ENCODE measurements around the gene KANK3. TPM values are rescaled to one million over a fixed set of nuclear protein-coding genes. Genes with fewer than 3 reads are reported as not detected.

The KANK3 gene
- total RNA-seq, 1 experiment from 2014 or later = 7.7 TPM

GRCh38 chr19:8334458-8335342, 8.4 kb downstream of the KANK3 start:
- Histone ChIP-seq H3T11ph (ENCODE audit: low read length) (no peak overlapping the region), H4K91ac (ENCODE audit: insufficient read length, low read depth, low read length) (no peak overlapping the region), H3K14ac (ENCODE audit: insufficient read depth, low read length) (no peak overlapping the region), H3K56ac (ENCODE audit: insufficient read length, low read depth, low read length) (no peak overlapping the region), H2BK15ac (ENCODE audit: low read depth, low read length) (no peak overlapping the region), H2AFZ (ENCODE audit: low read length) (no peak overlapping the region), H2BK120ac (ENCODE audit: low read depth, low read length, poor library complexity, severe bottlenecking) (no peak overlapping the region), H4K8ac (replicated peaks; ENCODE audit: insufficient read length, low read depth, low read length) (no peak overlapping the region), H3K27ac (ENCODE audit: insufficient read length, low read depth, low read length) (no peak overlapping the region), H4K20me1 (ENCODE audit: control insufficient read depth, insufficient read depth, insufficient read length) (no peaks in the 10 kb centered on the region), H3K79me2 (ENCODE audit: insufficient read depth, low read length) (no peaks in the 10 kb centered on the region), H3K9me3 (ENCODE audit: control insufficient read depth, low read depth, low read length) (no peaks in the 10 kb centered on the region), H4K5ac (ENCODE audit: insufficient read length, low read depth, low read length) (no peak overlapping the region), H2AK5ac (ENCODE audit: insufficient read length, low read length) (no peak overlapping the region), H3K27me3 (ENCODE audit: insufficient read depth, low read length) (peaks cover 18% of the 10 kb centered on the region; the same call in 1 of the 2 replicates), H3K4me2 (ENCODE audit: insufficient read depth, insufficient read length, low read length) (peak overlapping the region; percentile 38), H3K4me1 (ENCODE audit: insufficient read depth, low read length) (no peaks in the 10 kb centered on the region; the same call in 1 of the 2 replicates), H3K9ac (ENCODE audit: extremely low read depth, insufficient read length, low read length) (no peak overlapping the region), H3K18ac (ENCODE audit: insufficient read length, low read depth, low read length) (no peak overlapping the region), H3K23me2 (ENCODE audit: insufficient read length, low read depth, low read length, poor library complexity, severe bottlenecking) (peaks cover 12% of the 10 kb centered on the region), H3K4ac (ENCODE audit: low read depth, low read length) (no peak overlapping the region), H2BK20ac (ENCODE audit: low read depth, low read length, poor library complexity, severe bottlenecking) (no peak overlapping the region), H3K23ac (ENCODE audit: insufficient read length, low read depth, low read length) (no peak overlapping the region), H3K79me1 (ENCODE audit: insufficient read depth, low read depth, low read length, poor library complexity, severe bottlenecking) (no peaks in the 10 kb centered on the region), H2BK12ac (ENCODE audit: insufficient read length, low read depth, low read length) (no peak overlapping the region), H2BK5ac (ENCODE audit: insufficient read length, low read length) (no peak overlapping the region)
- Mint-ChIP-seq H3K36me3 (ENCODE audit: insufficient read depth in 1 of 3, low read depth in 3 of 3) (peaks cover 0 to 2% (median 0%) of the 10 kb centered on the region in 3 experiments; a peak in 2 of 7 replicates), H3K4me3 (peak overlapping the region; percentile 59 to 80), H3K27ac (no peak overlapping the region), H3K9me3 (no peaks in the 10 kb centered on the region; a peak in 2 of 5 replicates), H3K27me3 (ENCODE audit: low read depth) (peaks cover 46% of the 10 kb centered on the region), H3K4me1 (peaks cover 12 to 14% of the 10 kb centered on the region in 2 experiments)
- peak; percentile 18; the same call in 1 of the 3 replicates for TF ChIP-seq CTCF (conservative IDR thresholded peaks at IDR 0.05)
- peak; percentile 85 for DNase-seq
- no CpG with 5 or more reads among the region's 117 CpGs for WGBS (ENCODE audit: extremely low coverage, insufficient read length, low lambda C conversion rate)
